HG03025 (cell line): ENCODE results near the gene FYN.
"Not testable (repeated sequence)": the region's sequence is repeated elsewhere in the genome, so short reads cannot be mapped to it uniquely, and the experiment has no call there.

ENCODE experiments used
- ATAC-seq: cut with Tn5 transposase; IDR thresholded peaks from one replicate; pipeline ENCODE4 v1.9.1; 2021; ENCODE audit warnings: mild to moderate bottlenecking, moderate library complexity; ENCODE audit not compliant: unreplicated experiment, low FRiP score

Gene FYN

DNA sequence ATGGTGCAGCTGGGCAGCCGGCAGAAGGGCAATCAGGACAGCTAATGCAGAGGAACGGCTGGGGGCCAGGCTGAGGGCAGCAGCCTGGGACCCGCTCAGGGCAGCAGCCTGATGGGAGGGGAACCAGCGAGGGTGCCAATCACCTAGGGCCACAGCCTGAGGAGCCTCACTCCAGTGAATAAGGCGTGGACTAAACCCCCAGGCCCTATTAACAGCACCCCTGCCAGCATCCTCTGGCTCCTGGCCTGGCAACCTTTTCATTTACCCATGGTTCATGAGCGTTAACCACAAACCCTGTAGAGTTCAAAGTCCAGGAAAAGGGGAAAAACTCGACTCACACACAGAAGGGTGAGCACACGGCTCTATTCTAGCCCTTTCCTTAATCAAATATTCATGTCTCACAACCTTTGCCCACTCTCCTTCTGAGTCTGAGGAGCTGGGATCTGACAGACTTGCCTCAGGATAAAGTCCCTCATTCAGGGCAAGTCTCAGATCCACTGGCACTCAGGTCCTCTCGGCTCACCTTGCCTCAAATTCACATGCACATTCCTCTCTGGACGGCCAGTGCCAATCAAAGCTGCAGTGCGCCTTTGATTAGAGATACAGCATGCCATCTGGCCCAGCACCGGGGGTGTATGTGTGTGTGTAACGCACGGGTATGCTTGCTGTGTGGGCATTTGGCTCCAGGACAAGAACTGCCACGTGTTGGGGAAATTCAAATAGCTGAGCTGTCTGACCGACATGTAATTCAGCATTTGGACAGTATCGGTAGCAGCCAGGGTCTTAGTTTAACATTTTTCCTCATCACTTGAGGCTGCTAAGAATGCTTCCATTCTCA lies 180.7 kb downstream of the FYN start:
- no peak for ATAC-seq

- no peak for ATAC-seq
Measured at GRCh38 chr6:111691345-111692225, 181.7 kb downstream of the FYN start.

DNA sequence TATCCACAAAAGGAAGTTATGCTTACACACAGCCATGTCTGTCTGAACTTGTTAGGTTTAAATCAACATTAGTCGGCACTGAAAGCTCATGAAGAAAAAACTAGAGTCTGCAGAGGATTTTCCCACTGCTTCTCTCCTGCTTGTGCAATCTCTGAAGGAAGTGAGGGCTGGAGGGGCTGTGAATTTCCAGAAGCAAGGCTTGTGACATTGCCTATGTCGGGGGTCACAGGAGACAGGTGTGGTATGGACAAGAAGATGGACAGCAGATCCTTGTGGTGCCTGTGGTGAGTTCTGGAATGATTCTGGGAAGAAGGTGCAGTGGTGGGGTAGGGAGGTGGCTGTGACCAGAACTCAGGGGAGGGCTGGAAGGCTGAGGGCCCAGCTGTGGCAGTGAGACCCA lies 183.3 kb downstream of the FYN start:
- ATAC-seq: no peak

DNA sequence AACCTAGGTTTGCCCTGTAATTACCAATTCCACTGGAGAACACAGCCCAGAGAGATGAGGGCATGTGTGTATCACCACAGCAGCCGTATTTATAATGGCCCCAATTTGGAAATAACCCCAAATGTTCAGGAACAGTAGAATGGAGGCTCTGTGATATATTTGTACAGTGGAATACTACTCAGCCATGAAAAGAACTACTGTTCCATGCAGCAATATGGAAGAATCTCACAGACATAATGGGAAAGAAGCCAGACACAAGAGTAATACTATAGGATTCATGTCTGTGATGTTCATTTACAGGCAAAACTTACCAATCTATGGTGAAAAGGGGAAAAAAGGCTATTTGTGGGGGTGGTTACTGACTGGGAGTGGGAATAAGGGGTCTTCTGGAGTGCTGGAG lies 183.8 kb downstream of the FYN start:
- no peak for ATAC-seq

DNA sequence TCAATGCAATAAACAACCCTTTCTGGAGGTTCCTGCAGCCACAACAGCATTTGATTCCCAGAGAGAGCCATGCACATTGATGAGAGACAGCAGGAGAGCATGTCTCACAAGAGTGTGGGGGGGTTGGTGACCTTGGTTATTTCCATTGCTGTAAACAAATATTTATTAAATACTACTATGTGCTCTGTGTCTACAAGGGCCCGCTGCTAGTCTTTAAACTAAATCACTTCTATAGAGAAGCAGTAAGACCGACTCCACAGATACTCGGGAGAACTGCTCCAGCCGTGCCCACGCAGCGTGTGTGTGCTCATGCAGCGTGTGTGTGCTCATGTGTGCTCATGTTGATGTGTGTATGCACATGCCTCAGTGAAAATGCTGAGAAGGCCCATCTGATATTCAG lies 184.9 kb downstream of the FYN start:
- no peak for ATAC-seq

DNA sequence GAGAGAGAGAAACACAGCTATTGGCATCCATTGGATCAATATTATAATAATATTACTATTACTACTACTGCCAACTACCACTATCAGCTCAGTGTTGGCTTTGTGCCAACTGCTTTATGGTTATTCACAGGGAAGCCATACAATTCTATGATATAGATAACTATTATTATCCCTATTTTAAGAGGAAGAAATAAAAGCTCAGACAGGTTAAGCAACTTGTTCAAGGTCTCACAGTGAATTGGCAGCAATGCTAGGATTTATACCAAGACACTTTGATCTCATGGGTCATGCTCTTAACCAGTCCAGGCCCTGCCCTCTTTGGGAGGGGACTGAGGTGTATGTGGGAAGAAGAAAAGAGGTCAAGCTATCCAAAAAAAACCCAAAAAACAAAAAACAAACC lies 185.6 kb downstream of the FYN start:
- no peak for ATAC-seq

DNA sequence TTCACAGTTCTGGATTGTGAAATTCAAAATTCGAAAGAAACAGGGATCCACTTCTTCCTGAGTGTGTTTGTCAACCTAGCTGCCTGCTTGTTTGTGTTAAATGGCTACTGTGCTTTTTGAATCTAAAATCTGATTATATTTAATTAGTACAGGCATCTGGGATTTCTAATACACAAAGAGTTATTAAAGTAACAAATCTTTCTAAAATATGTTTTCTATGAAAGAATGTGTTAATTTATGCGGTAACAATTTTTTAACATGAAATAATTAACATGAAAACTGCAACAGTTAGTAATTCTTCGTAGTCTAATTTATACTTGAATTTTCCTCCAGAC lies 186.4 kb downstream of the FYN start:
- no peak for ATAC-seq

DNA sequence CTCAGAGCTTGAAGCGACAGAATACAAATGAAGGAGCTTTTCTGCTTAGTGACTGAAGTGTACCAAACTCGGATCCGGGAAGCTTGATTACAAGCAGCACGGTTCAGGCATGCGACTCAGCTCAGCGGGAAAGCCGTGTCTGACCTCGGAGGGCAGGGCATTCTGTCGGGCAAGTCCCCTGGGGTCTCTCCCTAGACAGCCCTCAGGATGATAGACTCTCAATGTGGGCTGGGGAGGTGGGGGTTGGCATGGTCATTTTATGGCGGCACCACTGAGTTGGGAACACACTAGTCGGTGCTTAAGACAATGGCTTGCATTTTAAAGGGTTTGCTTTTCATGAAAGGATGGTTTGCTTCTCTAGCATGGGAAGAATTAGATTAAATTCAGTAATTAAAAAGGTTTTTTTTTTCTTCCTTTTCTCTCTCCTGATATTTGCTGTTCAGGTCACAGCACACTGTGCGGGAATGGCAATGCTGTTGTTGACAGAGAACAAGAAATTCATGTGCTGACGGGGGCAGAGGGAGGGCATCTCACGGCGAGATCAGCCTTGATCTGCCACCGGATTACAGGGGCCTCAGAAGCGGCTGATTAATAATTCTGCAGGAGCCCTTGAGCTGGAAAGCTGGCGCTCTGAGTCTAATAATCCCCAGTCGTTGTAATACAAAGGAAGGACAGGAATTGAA lies 186.9 kb downstream of the FYN start:
- no peak for ATAC-seq

DNA sequence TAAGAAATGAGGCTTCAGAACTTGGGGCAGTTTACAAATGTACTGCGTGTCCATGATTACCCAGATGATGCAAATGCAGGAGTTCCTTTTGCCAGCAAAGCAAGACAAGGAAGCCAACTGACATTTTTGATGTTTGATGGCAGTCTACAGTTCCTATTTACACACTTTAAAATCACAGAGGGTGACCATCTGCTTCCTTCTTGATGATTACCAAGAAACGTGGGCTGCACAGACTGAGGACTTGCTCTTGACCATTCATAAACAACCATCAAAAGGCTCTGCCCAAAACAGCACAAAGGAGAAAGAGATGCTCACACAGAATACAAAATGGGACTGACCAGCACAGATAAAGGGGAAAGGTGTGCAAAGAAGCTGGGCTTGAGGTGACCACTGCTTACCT lies 187.7 kb downstream of the FYN start:
- no peak for ATAC-seq

DNA sequence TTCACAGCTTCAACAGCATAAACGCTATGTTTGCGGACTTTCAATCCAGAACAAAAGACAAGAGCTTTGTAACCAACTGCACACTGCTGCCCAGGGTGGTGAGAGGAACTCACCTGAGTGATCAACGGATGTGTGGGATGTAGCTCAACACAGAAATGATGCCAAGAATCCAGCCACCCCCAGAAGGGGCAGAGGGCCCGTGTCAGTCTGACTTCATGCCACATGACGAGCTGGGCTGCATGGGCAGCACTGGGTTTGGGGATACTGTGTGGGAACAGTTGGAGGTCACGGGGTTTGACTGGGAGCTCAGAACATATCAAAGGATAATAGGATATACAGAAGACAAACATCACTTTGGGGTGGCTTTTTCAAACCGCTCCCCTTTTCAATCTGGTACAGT lies 188.2 kb downstream of the FYN start:
- ATAC-seq: no peak

DNA sequence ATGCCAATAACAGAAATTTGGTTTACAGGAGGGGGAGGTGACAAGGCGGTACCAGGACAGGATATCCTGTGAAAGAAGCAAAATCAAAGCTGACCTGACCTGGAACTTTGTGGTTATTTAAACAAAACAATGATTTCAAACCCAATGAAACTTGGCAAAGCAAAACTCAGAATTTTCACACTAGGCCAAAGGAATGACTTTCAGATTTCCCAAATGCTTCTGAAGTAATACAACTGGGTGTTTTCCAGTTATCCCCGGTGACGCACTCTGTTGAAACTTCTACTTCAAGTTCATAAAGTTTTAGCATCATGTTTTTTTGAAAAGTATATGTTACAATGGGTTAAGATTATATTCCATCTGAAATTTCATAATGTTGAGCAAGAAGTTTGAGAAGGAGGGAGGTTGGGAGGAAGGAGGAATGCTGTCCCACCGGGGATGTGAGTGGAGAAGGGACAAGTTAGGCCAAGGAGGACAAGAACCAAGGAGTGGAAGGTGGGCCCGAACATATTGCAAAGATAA lies 189.4 kb downstream of the FYN start:
- no peak for ATAC-seq

DNA sequence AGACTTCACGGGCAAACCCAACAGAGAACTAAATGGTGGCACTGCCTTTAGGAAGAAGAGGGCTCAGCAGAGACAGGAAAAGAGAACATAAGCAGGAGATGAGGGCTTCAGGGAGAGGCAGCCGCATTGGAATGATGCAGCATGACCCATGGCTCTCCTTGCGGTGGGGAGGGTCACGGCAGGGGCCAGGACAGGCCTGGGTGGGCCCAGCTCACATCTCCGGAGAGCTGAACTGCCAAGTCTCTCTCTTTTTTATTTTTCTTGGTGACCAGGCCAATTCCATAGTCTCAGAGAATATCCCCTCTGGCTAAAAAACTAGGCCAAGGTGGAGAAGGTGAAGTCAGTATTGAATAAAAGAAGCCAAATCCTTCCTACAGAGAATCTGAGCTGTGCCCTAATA lies 190.1 kb downstream of the FYN start:
- no peak for ATAC-seq

- no peak for ATAC-seq
Measured at GRCh38 chr6:111681860-111682259, 191.4 kb downstream of the FYN start.

GRCh38 chr6:111680811-111681609 lies 192.2 kb downstream of the FYN start:
- ATAC-seq: not testable (repeated sequence)

GRCh38 chr6:111680015-111680712 lies 193.1 kb downstream of the FYN start:
- no peak for ATAC-seq

DNA sequence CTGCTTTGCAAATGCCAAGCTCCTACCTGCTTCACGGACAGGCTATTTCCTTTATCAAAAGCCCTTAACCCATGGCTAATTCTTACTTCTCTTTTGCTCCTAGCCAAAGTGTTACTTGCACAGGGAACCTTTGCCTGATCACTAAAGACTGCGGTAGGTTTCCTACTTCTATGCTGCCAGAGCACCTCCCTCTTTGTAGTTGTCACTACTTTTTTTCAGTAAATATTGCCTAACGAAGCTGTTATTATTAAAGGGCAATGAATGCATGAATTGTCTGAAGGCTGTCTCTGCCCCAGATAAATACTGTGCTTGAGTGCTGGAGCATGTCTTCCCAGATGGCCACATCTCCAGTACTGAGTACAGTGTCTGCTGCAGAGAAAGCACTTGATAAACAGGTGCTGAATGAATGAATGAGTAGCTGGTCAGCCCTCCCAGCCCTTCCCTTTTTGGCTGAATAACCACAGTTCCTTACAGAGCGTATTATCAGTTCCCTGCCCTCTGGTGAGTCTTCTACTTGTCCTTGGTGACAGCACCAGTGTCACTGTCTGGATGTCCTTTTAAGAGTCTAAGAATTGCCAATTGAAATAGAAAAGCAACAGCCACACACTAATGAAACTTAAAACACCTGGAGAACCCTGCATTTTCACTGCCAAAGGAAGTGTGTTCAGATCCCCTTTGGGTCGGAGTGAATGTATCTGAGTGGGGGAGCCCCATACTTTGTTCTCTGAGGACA lies 194.0 kb downstream of the FYN start:
- no peak for ATAC-seq

DNA sequence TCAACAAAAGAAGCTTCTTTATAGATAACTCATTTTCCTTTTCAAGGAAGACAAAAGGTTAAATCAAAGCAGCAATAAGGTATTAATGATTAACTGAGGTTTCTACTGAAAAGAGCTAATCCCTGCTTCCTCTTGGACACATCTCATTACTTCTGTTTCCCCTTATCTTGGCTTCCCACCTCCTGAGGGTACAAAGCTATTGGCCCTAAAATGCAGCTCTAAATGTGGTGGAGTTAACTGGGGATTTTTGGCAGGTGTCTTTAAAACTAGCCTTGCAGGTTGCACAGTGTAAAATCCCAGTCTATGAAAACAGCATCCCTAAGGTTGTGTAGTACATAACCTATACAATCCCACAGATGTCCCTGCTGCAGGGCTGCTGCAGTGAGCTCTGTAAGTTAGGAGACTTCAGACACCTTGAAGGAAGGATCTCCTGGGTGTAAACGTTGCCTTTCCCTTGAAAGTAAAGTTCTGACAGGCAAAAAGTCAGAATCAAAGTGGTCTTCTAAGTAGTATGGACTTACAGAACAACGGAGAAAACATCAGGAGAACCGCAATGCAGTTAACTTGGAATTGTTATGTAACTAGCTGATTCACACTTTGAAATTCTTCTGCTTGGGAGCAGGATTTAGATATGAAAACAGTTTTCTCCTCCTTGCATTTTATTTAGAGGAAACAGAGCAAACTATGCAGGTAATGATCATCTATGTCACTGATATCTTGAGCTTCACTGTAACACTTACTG lies 195.8 kb downstream of the FYN start:
- no peak for ATAC-seq

DNA sequence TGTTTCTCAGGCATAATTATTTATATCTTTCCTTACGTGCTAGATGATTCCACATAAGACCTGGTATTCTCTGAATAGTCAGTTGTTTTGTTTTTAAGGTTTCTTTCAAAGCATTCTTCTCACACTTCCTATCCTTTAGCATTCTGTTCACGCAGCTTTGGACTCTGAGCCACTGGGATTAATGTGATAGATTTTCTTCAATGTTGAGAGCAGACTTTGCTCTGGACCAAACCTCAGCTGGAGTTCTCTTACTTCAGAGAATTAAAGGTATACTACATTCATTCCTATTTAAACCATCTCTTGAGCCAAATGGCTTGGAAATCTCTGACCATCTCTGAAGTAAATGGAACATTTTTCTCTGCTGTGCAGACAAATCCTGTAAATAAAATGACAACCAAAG lies 196.9 kb downstream of the FYN start:
- ATAC-seq: no peak
